ENCODE data around the gene UBAC2.
"Not testable (repeated sequence)": the region's sequence is repeated elsewhere in the genome, so short reads cannot be mapped to it uniquely, and the experiment has no call there.

The UBAC2 gene

DNA sequence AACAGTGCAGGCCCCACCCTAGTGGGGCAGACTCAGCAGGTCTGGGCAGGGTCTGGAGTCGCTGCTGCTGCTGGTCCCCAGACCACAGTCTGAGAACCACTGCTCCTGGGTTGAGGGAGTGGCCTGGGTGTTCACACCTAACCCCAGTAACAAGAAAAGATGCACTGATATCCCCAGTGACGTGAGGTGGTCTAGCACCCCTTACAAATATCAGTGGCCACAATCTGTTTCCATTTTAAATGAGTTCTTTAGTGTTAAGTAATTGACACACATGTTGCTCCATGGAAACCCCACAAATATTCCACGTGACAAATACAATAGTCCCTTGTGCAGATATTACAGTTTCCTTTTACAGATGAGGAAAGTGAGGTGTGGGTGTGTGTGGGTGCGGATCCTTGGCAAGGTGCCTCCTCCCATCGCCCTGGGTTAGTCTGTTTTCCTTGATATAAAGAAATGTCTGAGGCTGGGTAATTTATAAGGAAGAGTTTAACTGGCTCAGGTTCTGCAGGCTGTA lies 202.9 kb downstream of the UBAC2 start:
- DNase-seq = peak; percentile 56

DNA sequence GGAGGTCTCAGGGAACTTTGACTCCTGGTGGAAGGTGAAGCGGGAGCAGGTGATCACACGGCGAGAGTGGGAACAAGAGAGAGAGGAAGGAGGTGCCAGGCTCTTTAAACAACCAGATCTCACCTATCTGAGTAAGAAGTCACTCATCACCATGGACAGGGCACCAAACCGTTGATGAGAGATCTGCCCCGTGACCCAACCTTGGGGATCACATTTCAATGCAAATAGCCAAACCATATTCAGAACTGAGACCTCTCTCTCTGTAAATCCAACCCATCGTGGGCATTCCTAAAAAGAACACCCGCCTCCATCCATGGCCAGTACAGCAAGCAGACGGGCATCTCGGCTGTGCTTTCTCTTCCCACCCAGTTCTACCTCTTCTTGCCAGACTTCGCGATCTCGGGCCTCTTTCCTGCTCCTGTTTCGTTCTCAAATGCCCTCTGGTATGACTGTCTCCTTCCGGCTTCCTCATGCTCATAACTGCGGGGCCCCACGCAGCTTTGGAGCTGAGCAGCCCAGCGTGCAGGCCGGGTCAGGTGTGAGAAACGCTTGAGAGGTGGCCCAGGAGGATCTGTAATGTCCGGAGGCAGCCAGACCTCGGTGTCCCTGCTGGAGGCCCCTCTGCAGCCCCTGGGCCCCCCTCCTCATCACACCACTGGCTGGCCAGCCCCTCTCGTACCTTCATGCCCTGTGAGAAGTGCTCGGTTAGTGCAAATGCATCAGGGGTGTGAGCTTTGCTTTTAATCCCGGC lies 203.5 kb downstream of the UBAC2 start:
- no peak for DNase-seq

DNA sequence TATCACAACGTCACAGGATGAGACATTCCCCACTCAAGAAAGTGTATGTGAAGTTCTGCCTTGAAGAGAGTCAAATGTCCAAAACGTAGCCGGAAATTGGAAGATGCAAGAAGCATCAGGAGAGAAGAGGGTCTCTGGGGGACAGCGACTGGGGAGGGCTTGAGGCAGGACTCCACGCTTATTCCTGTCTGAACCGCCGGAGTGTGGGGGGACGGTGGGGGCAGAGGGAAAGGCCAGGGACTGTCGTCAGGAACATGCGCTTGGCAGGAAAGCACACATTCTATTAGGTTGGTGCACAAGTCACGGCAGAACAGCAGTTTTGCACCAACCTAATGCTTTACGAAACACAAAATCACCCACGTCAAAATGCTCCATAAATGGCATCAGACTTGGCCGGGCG lies 205.3 kb downstream of the UBAC2 start:
- no peak for DNase-seq

DNA sequence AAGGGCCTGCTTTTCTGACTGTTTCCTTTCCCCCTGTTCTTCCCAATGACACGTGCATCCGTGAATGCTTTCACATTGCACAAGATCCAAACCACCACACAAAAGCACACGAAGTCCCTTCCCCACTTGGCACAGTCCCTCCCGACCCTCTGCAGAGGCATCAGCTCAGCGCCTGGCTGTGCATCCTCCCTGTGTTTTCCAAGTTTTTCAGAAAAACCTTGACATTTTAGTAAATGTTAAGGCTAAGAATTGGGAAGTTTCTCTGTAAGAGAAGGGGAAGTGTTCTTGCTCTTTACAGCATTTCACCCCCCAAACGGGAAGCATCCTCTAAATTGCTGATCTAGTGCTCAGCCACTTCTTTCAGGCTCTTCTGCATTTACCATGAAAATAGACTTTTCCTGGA lies 206.1 kb downstream of the UBAC2 start:
- no peak for DNase-seq

DNA sequence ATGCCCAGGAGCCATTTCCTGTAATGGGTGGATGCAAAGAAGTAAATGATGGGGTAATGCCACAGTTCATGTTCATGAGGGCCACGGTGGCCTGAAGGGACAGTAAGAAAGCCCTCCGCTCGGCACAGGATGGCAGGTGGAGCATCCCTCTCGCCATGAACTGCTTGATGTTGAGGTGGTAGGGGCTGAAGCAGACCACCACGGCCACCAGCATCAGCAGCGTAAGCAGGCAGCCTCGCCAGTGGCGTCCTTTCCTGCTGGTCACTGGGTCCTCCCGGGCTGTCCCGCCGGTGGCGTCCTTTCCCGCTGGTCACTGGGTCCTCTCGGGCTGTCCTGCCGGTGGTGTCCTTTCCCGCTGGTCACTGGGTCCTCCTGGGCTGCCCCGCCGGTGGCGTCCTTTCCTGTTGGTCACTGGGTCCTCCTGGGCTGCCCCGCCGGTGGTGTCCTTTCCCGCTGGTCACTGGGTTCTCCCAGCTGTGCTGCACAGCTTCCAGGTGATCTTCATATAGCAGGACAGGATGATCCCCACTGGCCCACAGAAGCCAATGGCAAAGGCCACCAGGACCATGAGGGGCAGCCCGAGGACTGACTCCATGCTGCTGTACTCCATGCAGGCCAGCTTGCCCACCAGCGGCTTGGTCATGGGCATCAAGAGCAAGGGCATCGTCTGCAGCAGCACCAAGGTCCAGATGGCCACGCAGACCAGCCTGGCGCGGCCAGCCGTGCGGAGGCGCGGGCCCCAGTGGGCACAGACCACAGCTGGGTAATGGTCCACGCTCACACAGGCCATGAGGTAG lies 207.4 kb downstream of the UBAC2 start:
- DNase-seq = no peak

DNA sequence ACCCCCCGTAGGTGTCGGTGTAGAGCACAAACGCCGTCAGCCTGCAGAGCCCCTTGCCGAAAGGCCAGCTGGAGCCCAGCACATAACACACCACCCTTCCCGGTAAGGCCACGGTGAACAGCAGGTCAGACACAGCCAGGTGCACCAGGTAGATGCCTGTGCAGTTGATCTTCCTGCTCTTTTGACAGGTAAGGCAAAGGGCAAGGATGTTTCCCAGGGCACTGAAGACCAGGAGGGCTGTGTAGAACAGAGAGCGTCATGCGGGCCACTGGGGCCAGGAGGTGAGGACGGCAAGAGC lies 208.0 kb downstream of the UBAC2 start:
- no peak for DNase-seq

DNA sequence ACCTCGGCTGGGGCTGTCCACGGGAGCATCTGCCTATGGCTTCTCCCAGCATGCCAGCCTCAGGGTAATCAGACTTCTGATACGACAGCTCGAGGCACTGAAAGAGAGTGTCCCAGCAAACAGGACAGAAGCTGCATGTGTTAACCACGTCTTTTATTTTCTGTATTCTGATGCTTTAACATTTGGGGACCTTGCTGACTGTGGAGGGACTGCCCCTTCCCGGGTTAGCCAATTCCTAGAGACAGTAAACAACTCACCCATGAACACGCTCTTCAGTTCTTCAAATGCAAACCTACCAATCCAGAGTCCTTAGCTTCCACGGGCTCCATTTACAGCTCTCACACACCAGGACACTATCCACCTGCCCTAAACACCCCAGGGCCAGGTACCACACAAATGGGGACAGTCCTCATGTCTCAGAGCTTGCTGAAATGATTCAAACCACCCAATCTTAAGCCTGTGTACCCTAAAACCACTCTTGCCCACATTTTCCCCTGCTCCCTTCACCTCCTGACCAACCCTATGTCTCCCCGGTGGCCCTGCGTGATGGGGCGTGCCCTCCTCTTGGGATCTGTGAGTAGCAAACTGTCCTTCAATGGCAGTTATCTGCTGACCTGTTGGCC lies 208.9 kb downstream of the UBAC2 start:
- DNase-seq = not testable (repeated sequence)

DNA sequence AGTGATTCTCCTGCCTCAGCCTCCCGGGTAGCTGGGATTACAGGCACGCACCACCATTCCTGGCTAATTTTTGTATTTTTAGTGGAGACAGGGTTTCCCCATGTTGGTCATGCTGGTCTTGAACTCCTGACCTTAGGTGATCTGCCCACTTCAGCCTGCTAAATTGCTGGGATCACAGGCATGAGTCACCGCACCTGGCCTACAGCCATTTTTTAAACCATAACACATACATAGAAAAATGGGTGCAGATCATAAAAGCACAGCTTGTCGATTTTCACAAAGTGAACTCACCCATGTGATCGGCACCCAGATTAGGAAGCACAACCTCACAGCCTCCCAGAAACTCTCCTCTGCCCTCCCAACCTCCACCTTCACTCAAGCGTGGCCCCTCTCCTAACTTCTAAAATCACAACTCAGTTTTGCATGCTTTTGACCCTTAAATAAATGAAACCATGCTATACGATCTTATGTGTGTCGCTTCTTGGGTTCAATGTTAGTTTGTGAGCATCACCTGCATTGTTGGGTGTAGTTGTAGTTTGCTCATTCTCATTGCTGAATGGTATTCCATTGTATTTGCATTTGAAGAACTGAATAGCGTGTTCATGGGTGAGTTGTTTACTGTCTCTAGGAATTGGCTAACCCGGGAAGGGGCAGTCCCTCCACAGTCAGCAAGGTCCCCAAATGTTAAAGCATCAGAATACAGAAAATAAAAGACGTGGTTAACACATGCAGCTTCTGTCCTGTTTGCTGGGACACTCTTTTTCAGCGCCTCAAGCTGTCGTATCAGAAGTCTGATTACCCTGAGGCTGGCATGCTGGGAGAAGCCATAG lies 210.2 kb downstream of the UBAC2 start:
- DNase-seq = not testable (repeated sequence)

DNA sequence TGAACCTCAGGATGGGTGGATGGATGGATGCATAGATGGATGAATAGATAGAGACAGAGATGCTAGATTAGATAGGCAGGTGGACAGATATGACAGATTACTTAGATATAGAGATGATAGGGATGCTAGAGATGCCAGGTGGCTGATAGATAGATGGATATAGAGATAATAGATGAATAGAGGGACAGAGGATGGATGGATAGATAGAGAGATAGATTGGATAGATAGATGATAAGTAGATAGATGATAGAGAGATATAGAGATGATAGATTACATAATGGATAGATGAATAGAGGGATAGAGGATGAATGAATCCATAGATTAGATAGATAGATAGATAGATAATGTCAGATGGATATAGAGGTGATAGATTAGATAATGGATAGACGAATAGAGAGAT lies 212.2 kb downstream of the UBAC2 start:
- DNase-seq = no peak

DNA sequence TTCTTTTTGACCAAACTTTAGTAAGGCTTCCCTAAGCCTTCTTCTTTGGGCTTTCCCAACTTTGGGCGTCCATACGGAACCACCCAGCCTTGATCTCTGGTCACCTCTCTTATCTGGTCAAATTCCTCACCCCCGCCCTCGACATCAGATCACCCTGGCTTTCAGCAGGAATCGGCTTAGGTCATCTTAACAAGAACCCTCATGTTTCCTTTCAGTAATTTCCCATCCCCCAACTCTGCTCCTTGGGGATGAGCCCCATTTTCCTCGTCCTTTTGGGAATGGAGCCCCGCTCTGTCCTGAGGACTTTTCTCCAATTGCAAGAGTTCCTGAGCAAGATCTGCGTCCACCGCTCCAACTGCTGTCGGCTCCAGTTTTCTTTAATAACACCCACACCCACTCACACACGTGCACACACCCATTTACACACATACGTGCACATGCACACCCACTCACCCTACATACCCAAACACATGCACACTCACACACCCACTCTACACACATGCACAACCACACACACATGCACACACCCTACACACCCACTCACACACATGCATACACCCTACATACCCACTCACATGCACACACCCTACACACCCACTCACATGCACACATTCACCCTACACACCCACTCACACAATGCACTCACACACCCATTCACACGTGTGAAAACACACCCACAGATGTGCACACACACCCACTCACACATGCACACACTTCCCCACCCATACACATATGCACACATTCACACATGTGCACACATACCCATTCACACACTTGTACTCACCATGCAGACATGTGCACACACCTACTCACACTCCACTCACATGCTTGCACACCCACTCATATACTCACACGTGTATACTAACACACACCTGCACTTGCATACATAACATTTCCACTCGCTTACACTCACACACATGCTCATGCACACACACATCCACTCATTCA lies 213.7 kb downstream of the UBAC2 start:
- no peak for DNase-seq

DNA sequence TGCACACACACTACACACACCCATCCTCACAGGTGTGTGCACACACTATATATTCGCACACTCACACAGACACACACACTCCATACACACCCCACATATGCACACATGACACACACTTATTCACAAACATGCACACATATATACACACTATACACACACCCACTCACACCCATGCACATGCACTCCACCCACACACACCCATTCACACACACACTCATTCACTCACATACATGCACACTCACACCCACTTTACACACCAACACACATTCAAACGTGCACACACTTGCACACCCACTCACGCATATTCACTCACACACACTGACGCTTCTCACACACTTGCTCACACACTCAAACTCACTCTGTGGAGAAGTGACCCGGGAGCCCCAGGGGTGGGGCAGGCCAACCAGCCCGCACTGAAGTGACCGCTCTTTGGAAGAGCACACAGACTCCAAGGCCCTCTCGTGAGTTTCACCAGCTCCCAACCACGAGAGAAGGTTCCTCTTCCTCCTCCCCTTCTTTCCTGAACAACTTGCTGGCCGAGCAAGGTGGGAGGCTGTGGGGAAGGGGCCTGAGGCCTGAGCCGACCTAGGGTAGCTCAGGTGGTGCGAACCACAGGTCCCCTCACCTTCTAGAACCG lies 214.5 kb downstream of the UBAC2 start:
- DNase-seq = no peak

DNA sequence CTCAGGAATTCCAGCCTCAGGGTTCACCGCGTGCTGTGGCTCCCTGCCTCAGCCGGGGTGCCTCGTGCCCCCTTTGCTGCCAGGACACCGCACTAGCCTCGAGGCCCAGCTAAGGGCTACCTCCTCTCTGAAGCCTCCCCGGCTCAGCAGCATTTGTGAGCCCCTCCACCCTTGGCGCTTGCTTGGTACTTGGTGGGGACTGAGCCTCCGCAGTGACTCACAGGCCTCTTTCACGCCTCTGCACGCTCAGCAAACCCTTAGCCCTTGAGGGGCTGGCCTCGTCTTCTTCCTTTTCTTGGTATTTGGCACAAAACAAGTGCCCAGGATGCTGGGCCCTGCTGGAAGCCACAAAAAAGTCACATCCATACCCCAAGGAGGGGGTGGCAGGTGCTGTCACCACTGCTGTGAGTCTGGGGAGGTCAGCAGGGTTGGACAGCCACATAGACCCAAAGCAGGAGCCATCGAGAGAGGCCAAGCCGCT lies 215.2 kb downstream of the UBAC2 start:
- peak; percentile 70 for DNase-seq

DNA sequence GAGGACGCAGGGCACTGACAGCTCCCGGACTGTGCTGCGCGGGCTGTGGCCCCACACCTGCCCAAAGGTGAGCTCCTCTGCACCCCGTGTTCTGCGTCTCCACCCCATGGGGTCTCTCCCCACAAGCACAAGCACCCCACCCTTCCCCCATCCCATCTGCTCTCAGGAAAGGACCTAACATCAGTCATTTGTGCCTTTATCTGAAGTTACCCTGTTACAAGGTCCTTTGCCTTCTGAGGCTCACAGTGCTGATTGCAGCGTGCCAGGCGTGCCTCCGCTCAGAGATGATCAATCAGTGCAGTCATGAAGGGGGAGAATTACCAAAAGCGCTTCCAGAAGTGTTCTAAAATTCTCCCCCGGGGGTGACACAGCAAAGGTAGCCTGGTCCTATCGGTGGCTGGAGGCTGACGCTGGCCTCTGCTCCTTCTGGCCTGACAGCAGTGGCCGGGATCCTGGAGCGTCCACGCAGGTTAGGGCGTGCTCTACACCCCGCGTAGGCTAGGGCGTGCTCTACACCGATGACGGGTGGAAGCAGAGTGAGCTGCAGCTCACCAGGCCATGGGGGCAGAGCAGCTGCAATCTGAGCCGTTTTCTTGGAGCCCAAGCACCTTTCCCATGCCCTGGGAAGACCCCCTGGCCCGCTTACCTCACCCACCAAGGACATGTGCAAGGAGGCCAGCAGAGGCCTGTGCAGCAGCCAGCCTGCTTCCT lies 215.9 kb downstream of the UBAC2 start:
- peak; percentile 42 for DNase-seq

DNA sequence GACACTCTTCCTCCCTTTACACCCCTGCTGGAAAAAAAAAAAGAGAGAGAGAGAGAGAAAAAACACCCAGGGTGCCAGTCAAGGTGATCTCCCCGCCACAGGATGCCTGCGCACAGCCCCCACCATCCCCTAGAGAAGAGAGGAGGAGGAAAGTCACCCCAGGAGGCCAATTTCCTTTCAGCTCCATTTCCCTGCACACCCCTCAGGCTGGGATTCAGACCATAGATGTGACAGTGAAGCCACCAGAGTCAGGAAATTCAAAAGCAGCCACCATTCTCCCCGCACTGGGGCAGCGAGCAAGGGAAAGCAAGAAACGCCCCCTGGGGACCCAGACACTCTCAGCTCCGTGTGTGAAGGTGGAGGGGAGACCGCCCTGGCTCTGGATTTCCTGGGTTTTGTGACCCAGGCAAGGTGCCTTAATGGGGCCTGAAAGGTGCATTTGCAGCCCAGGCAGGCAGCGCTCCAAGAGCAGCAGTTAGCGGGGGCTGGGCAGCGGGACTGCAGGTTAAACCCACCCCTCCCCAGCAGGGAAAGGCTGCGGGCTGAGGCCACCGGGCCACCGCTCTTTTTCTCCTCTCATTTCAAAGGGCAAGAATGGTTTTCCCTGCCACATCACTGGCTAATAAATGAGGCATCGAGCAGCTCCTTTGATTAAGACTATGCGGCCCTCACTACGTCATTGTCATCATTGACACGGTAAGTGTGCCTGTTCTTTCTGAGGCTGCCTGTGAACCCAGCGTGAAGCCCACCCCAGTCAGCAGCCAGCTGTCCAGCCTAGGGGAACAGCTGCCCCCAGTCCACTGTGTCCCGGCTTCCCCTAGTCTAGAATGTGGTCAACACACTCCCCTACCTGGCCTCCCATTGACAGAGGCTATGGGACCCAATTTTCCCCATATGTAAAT lies 216.8 kb downstream of the UBAC2 start:
- peak; percentile 37 for DNase-seq

DNA sequence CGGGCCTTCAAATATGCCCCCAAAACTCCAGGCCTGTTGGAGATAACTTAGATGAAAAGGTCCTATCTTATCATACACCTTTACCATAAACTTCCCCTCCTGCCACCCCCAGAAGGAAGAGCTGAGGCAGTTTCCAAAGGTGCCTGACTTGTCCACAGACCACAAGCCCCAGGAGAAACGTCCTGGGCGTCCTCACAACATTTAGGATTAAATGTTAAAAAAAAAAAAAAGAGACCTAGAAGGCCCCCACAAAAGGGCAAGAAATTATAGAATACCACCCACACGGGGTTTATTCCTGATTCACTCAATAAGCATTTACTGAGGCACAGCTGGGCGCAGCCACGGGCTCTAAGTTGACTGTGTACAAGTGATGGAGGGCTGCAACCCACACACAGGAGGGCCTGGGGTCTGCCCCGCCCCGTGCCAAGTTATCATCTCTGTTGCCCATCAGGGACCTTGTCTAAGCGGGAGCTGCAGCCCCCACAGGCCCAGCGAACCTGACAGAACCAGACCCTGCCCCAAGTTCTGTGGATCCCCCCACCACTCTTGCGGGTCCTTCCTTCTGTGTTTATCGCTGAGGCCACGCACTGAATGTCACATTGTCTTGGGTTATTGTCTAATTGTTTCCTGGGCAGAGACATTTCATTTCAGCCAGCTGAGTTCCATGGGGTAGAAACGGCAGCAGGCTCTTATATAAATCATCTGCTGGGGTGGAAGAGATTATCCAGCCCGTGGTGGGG lies 217.6 kb downstream of the UBAC2 start:
- DNase-seq = peak; percentile 55

DNA sequence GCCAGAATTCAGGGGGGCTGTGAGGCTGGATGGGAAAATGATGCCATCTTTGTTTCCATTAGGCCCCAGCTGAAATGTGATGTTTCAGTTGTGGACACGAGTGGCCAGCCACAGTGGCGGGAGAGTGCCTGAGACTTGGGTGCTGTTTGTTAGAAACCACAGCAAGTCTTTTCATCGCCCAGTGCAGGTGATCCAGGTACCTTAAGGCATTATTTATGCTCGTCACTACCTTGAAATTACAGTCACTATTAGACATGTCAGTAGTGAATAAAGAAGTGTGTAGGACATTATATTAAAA lies 218.1 kb downstream of the UBAC2 start:
- peak; percentile 24 for DNase-seq

DNA sequence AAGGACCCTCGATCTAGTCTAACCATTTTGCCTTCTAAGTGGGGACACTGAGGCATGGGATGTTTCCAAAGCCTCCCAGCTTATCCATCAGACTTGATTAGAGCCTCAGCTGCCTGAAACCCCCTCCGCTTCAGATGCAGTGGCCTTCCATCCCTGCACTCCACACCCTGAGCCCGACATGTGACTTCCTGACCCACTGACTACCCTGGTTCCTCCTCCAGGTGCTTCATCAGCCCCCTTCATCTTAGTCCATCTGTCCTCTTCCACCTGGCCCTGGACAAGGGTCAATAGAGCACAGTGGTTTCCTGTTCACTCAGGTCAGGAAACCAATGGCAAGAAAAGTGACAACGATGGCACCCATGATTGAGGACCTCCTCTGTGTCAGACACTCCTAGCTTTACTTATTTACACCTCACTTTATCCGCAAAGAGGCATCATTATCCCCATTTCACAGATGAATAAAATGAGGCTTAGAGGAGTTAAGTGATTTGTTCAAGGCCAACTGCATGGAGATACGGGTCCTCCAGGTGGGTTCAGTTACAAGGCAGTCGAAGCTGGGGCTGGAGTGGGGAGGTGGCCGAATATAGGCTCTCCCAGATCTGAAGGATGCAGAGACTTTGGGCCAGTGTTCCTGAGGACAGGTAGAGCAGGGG lies 219.1 kb downstream of the UBAC2 start:
- DNase-seq = peak; percentile 27

DNA sequence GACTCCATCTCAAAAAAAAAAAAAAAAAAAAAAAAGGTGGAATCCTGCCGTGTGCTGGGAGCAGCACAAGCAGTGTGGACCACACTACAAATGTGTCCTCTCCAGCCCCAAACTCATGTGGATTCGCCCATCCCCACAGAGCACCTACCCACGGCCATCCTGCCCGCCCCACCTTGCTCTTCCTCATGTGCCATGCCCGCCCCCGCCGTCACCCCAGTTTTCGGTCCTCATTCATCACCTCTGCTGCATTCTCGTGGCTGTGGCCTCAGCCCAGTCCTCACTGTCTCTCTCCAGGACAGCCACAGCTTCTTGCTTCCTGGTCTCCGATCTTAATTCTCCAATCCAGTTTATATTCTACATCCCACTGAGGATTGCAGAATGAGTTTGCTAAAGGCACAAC lies 220.6 kb downstream of the UBAC2 start:
- peak; percentile 39 for DNase-seq

Data from stimulated activated CD8-positive, alpha-beta memory T cell treated with anti-CD3 and anti-CD28 coated beads, Interleukin-4, amount 100 ng/mL, for 48 hours (primary cell).